ENCODE results near the gene MRPS31.

- no peak for TF ChIP-seq EZH2phosphoT487 (IDR thresholded peaks at IDR 0.05)
- TF ChIP-seq EZH2 (IDR thresholded peaks at IDR 0.05): no peak
Measured at GRCh38 chr13:40758811-40759210, 12.2 kb downstream of the MRPS31 start.
